Colonic mucosa (tissue), 4 donors: Measurements from ENCODE around the gene SELENOO. TPM values are rescaled to one million over a fixed set of nuclear protein-coding genes. Genes with fewer than 3 reads are reported as not detected.
A peak's percentile ranks its signal among the peaks of the same experiment; 100 is the strongest.

Source experiments
- DNase-seq: peaks from one replicate; pipeline ENCODE4 v3.0.0-alpha.2; 2020
- H3K27ac ChIP-seq: fragments of 200-600 bp; one replicate; pipeline ENCODE4 v1.8.0; 2021
- H3K27me3 ChIP-seq: fragments of 200-600 bp; one replicate; pipeline ENCODE4 v1.8.0; 2021
- H3K36me3 ChIP-seq: fragments of 200-600 bp; one replicate; pipeline ENCODE4 v1.8.0; 2021
- H3K4me1 ChIP-seq: fragments of 200-600 bp; one replicate; pipeline ENCODE4 v1.8.0; 2021; ENCODE audit warnings: mild to moderate bottlenecking
- H3K4me3 ChIP-seq: fragments of 200-600 bp; one replicate; pipeline ENCODE4 v1.8.0; 2021
- H3K9ac ChIP-seq, 2 donors: one replicate each; pipeline ENCODE4 v1.7.0; 2013; ENCODE audit warnings: control low read depth in 2 of 2, low read depth in 2 of 2, low read length in 2 of 2
- H3K9me3 ChIP-seq: fragments of 200-600 bp; one replicate; pipeline ENCODE4 v1.8.0; 2021
- intact Hi-C: fragments of 100-400 bp; cut with DNase I; formaldehyde crosslinking; loops from one replicate; pipeline ENCODE4 v1.14.1; 2022
- total RNA-seq, 2 donors: library from RNA; stranded (reverse); fragmentation: NEBNext Ultra II Directional in 1 of 2; extraction: Animal tissue kit (Norgen Biotek cat#: 25700) in 1 of 2; gene quantifications; one replicate each; pipeline ENCODE4 v1.2.1, GENCODE V29; 2021
- TF ChIP-seq, protein P1 (sequence below): fragments of 200-600 bp; IDR thresholded peaks from one replicate; pipeline ENCODE4 v1.8.0; 2022; ENCODE audit warnings: antibody characterized with exemption, mild to moderate bottlenecking
- donor health status: healthy.
- donor health status: DM: no; HTN: no; CAD: no.
- donor health status: DM: no; HTN: no; CAD: no.

The SELENOO gene
- total RNA-seq, 2 donors from 2014 or later: 29.1 to 36.9 TPM

GRCh38 chr22:50169181-50169759 lies 31.5 kb upstream of the SELENOO start:
- peaks cover 27% of the 10 kb centered on the region for H3K27me3 ChIP-seq
- H3K27ac ChIP-seq: no peak overlapping the region
- no peak for DNase-seq
- TF ChIP-seq, protein P1, sequence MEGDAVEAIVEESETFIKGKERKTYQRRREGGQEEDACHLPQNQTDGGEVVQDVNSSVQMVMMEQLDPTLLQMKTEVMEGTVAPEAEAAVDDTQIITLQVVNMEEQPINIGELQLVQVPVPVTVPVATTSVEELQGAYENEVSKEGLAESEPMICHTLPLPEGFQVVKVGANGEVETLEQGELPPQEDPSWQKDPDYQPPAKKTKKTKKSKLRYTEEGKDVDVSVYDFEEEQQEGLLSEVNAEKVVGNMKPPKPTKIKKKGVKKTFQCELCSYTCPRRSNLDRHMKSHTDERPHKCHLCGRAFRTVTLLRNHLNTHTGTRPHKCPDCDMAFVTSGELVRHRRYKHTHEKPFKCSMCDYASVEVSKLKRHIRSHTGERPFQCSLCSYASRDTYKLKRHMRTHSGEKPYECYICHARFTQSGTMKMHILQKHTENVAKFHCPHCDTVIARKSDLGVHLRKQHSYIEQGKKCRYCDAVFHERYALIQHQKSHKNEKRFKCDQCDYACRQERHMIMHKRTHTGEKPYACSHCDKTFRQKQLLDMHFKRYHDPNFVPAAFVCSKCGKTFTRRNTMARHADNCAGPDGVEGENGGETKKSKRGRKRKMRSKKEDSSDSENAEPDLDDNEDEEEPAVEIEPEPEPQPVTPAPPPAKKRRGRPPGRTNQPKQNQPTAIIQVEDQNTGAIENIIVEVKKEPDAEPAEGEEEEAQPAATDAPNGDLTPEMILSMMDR: no peak
- intact Hi-C loops: no loop called here
- no peaks in the 10 kb centered on the region for H3K9me3 ChIP-seq
- H3K36me3 ChIP-seq: no peaks in the 10 kb centered on the region
- H3K4me1 ChIP-seq: no peaks in the 10 kb centered on the region
- no peak overlapping the region for H3K9ac ChIP-seq
- no peak overlapping the region for H3K4me3 ChIP-seq

GRCh38 chr22:50169774-50170341 lies 31.0 kb upstream of the SELENOO start:
- Histone ChIP-seq H3K36me3 (no peaks in the 10 kb centered on the region), H3K27ac (no peak overlapping the region), H3K9me3 (no peaks in the 10 kb centered on the region), H3K9ac (no peak overlapping the region), H3K27me3 (peaks cover 27% of the 10 kb centered on the region), H3K4me1 (no peaks in the 10 kb centered on the region), H3K4me3 (peak overlapping the region; percentile 20)
- TF ChIP-seq, protein P1: no peak
- DNase-seq: no peak
- intact Hi-C loops: no loop called here

DNA sequence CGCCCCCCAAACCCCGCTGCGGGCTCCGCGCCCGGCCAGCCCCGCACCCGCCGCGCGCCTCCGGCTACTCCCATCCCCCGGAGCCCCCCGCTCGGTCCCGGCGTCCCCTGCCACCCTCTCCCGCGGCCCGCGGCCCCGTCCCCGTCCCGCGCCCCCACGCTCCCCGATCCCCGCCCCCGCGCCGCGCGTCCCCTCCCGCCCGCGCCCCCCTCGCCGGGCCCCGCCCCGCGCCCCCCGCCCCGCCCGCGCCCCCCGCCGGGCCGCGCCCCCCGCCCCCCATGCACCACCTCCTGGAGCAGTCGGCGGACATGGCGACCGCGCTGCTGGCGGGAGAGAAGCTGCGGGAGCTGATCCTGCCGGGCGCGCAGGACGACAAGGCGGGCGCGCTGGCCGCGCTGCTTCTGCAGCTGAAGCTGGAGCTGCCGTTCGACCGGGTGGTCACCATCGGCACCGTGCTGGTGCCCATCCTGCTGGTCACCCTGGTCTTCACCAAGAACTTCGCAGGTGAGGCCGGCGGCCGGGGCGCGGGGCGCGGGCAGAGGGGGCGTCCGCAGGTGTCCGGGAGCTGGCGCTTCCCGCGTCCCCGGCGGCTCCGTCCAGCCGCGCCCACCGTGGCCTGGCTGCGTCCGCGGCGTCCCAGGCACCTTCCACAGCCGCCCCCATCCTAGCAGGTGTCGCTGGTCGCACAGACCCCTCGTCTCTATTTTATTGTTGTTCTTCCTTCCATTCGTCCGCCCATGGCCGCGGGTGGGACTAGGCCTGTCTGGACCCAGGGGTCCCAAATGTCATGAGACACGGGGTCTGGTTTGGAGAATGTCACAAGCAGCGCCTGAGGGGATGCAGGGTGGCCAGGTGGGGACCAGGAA lies 30.1 kb upstream of the SELENOO start, which contains the start of gene PANX2:
Gene PANX2, plus strand, starts transcription at position 279 of the 866 bp plus-strand sequence. Its CDS starts 0 bp downstream, at position 279.
- Histone ChIP-seq H3K4me3 (peak within 1 kb of the TSS; percentile 20), H3K9me3 (no peaks in the 10 kb centered on the region), H3K27ac (no peak within 1 kb of the TSS), H3K9ac (no peak within 1 kb of the TSS), H3K36me3 (no peaks in the 10 kb centered on the region), H3K27me3 (peaks cover 27% of the 10 kb centered on the region), H3K4me1 (no peaks in the 10 kb centered on the region)
- TF ChIP-seq, protein P1: no peak
- DNase-seq: no peak
- intact Hi-C loops: no loop called here

GRCh38 chr22:50171319-50171964 lies 29.4 kb upstream of the SELENOO start:
- intact Hi-C loops: no loop called here
- TF ChIP-seq, protein P1: no peak
- no peak overlapping the region for H3K9ac ChIP-seq
- no peak overlapping the region for H3K4me3 ChIP-seq
- DNase-seq: no peak
- H3K27me3 ChIP-seq: peaks cover 27% of the 10 kb centered on the region
- H3K36me3 ChIP-seq: no peaks in the 10 kb centered on the region
- H3K27ac ChIP-seq: no peak overlapping the region
- H3K4me1 ChIP-seq: no peaks in the 10 kb centered on the region
- H3K9me3 ChIP-seq: no peaks in the 10 kb centered on the region

- Histone ChIP-seq H3K4me3 (no peak overlapping the region), H3K4me1 (no peaks in the 10 kb centered on the region), H3K36me3 (no peaks in the 10 kb centered on the region), H3K9ac (no peak overlapping the region), H3K9me3 (no peaks in the 10 kb centered on the region), H3K27ac (no peak overlapping the region), H3K27me3 (peaks cover 27% of the 10 kb centered on the region)
- DNase-seq: no peak
- intact Hi-C loops: no loop called here
- TF ChIP-seq, protein P1: no peak
Observed at GRCh38 chr22:50171965-50172421, 28.8 kb upstream of the SELENOO start.
